Measurements from ENCODE around the gene GPATCH8.
"Not testable (repeated sequence)": the region's sequence is repeated elsewhere in the genome, so short reads cannot be mapped to it uniquely, and the experiment has no call there.

The GPATCH8 gene

DNA sequence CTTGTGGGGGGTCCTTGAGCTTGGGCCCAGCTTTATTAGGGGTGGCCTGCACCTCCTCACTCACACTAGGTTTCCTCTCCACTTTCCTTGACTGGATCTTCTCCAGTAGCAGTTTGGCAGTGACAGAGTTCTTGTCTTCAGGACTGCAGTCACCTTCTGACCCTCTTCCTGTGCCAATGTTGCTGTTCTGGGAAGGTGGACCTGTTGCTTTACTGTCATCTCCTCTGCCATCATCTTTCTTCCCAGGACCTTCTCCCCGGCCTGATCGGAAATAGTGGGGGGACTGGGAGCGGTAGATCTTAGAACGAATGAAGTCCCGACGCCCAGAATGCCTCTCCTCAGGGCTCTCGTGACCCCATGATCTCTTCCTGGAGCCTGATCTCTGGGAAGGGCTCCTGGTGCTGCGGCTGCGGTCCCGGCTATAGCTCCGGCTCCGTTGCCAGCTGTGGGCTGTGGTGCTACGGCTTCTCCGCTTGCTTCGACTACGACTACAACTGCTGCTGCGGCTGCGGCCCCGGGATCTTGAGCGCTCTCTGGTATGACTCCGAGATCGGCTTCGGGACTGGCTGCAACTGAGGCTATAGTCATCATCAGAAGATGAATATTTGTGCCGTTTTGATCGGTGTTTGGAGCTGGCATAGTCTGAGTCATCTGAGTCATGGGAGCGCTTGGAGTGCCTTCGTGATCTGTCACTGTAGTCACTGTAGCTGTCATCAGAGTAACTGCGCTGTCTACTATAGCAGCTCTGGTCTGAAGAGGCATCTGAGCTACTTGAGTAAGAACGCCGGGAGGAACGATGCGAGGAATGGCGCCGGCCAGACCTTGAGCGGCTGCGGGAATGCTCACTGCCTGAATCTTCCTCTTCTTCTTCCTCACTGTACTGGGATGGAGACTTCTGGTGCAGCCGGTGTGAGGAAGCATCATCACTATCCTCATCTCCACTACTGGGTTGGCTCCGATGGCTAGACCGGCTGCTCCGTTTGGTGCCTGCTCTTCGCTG lies 104.2 kb downstream of the GPATCH8 start:
- no peaks in the 10 kb centered on the region for H3K79me2 ChIP-seq
- H3K9ac ChIP-seq: no peak overlapping the region
- no peak overlapping the region for H3K4me3 ChIP-seq (ENCODE audit: low read depth, low read length)
- H3K27me3 ChIP-seq (ENCODE audit: control insufficient read depth, insufficient read depth, low read length): no peaks in the 10 kb centered on the region
- H3K27ac ChIP-seq: no peak overlapping the region
- H3K4me1 ChIP-seq: no peaks in the 10 kb centered on the region
- no peak overlapping the region for H3K4me2 ChIP-seq (ENCODE audit: low read length)
- no peak overlapping the region for H2AFZ ChIP-seq
- no peaks in the 10 kb centered on the region for H3K36me3 ChIP-seq (ENCODE audit: control insufficient read depth, insufficient read depth, low read length)
- no peak for TF ChIP-seq CTCF (IDR thresholded peaks at IDR 0.05)
- H3K9me3 ChIP-seq (ENCODE audit: control insufficient read depth, low read length): no peaks in the 10 kb centered on the region

- Histone ChIP-seq H3K4me3 (ENCODE audit: low read depth, low read length) (no peak overlapping the region), H3K79me2 (no peaks in the 10 kb centered on the region), H3K27ac (no peak overlapping the region), H3K4me1 (no peaks in the 10 kb centered on the region), H3K27me3 (ENCODE audit: control insufficient read depth, insufficient read depth, low read length) (no peaks in the 10 kb centered on the region), H2AFZ (no peak overlapping the region), H3K9ac (no peak overlapping the region), H3K36me3 (ENCODE audit: control insufficient read depth, insufficient read depth, low read length) (no peaks in the 10 kb centered on the region), H3K4me2 (ENCODE audit: low read length) (no peak overlapping the region), H3K9me3 (ENCODE audit: control insufficient read depth, low read length) (no peaks in the 10 kb centered on the region)
- no peak for TF ChIP-seq CTCF (IDR thresholded peaks at IDR 0.05)
These were observed 105.4 kb downstream of the GPATCH8 start for GRCh38 chr17:44397479-44398440.

GRCh38 chr17:44396946-44397345 lies 106.3 kb downstream of the GPATCH8 start:
- Histone ChIP-seq H3K4me1 (no peaks in the 10 kb centered on the region), H3K4me3 (ENCODE audit: low read depth, low read length) (no peak overlapping the region), H2AFZ (no peak overlapping the region), H3K9me3 (ENCODE audit: control insufficient read depth, low read length) (no peaks in the 10 kb centered on the region), H3K79me2 (no peaks in the 10 kb centered on the region), H3K27me3 (ENCODE audit: control insufficient read depth, insufficient read depth, low read length) (no peaks in the 10 kb centered on the region), H3K27ac (no peak overlapping the region), H3K36me3 (ENCODE audit: control insufficient read depth, insufficient read depth, low read length) (no peaks in the 10 kb centered on the region), H3K9ac (no peak overlapping the region), H3K4me2 (ENCODE audit: low read length) (no peak overlapping the region)
- TF ChIP-seq CTCF (IDR thresholded peaks at IDR 0.05): no peak

DNA sequence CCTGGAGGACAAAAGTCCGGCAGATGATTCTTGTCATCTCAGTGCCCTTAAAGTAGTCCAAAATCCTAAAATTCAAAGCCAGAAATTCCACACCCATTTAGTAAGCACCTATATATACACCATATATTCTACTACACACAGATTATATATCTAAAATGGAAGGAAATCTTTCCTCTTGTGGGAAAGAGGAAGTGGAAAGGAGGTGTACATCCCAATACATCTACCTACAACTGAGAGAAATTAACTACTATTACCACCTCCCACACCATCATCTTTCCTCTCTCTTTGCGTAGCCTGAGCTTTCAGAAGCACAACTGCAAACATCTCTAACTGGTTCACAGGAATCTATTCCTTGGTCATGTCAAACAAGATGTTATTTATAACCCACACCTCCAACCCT lies 108.4 kb downstream of the GPATCH8 start:
- no peaks in the 10 kb centered on the region for H3K4me1 ChIP-seq

GRCh38 chr17:44394112-44394511 lies 109.1 kb downstream of the GPATCH8 start:
- not testable (repeated sequence) for H3K79me2 ChIP-seq; H3K4me1 ChIP-seq; H3K27me3 ChIP-seq (ENCODE audit: control insufficient read depth, insufficient read depth, low read length); H3K9ac ChIP-seq; H3K9me3 ChIP-seq (ENCODE audit: control insufficient read depth, low read length); H2AFZ ChIP-seq; H3K4me2 ChIP-seq (ENCODE audit: low read length); H3K27ac ChIP-seq; H3K4me3 ChIP-seq (ENCODE audit: low read depth, low read length); H3K36me3 ChIP-seq (ENCODE audit: control insufficient read depth, insufficient read depth, low read length)

More for the DNA sequence above, 108.4 kb downstream of the GPATCH8 start:
- Histone ChIP-seq H2AFZ (no peak overlapping the region), H3K36me3 (ENCODE audit: control insufficient read depth, insufficient read depth, low read length) (no peaks in the 10 kb centered on the region), H3K27ac (no peak overlapping the region), H3K79me2 (no peaks in the 10 kb centered on the region), H3K27me3 (ENCODE audit: control insufficient read depth, insufficient read depth, low read length) (no peaks in the 10 kb centered on the region), H3K4me3 (ENCODE audit: low read depth, low read length) (no peak overlapping the region), H3K4me2 (ENCODE audit: low read length) (no peak overlapping the region), H3K9ac (no peak overlapping the region), H3K9me3 (ENCODE audit: control insufficient read depth, low read length) (no peaks in the 10 kb centered on the region)
- no peak for TF ChIP-seq CTCF (IDR thresholded peaks at IDR 0.05)

Data from parathyroid adenoma (tissue), 2 donors.